Stimulated activated CD4-positive, alpha-beta T cell treated with anti-CD3 and anti-CD28 coated beads, Interleukin-12 subunit alpha, Interleukin-12 subunit beta, amount 100 ng/mL, for 24 hours (primary cell): ENCODE measurements around the gene TUBA1C.
"Not testable (repeated sequence)": the region's sequence is repeated elsewhere in the genome, so short reads cannot be mapped to it uniquely, and the experiment has no call there.

ENCODE experiments used
- DNase-seq, 2 experiments: peaks; one replicate each; pipeline ENCODE4 v3.0.0-alpha.2; 2020; ENCODE audit warnings: low read depth in 2 of 2

The TUBA1C gene

DNA sequence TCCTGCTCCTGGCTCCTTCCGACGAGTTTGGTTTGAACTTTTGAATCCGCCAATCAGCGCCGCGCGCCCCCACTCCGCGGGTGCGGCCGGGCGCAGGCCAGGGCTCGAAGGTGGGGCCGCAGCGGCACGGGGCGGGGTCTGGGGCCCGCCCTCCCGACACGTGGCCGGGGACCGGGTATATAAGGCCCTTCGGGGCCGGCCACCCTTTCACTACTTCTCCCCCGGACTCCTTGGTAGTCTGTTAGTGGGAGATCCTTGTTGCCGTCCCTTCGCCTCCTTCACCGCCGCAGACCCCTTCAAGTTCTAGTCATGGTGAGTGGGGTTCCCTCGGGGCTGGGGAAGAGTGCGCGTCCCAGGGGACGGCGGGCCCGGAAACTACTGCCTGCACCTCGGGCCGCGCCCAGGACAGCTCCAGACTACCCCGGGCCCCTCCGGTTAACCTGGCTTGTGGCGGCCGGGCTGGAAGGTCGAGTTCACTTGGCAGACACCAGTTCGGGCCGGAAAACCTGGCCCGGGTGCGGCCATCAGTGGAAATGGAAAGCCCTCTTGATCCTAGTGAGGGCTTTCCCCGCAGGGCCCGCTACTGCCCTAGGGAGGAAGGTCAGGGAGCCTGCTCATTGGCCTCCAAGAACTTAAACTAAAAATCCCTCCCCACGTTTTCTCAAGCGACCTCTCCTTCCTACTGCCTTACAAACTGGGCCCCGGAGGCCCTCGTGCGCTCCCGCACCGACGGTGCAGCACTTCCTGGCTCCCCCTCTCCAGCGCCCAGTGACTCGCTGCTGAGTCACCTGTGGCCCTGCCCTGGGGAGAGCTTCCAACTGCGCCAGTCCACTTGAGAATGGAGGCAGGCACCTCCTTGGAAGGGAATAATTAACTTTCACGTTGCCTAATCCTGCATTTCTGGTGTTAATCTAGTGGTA, at the start of gene TUBA1C:
Gene TUBA1C (plus strand): TSS at position 210 of the 920 bp plus-strand sequence. CDS start 100 bp downstream, at position 310.
- peak; percentile 79 to 92 for DNase-seq

DNA sequence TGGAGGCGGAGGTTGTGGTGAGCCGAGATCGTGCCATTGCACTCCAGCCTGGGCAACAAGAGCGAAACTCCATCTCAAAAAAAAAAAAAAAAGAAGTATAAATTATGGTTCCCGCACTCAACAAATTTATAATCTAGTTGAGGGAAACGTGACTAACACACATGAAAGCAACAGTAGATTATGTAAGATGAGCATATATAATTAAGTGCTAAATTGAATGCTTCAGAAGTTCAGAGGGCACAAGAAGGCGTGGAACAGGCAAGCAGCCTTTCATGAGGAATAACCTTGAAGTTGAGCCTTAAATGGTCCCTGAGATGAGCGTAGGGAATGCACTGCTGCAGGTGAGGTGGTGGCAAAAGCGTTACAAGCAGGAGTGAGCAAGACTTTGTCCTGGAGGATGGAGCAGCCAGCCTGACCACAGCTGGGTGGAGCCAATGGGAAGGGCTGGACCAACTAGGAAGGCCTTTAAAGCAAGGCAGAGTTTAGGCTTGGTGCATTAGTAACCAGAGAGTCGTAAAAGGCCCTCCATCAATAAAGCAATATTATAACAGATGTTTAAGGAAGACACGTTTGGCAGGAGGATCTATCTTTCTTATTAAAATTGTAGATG, 45.4 kb upstream of the TUBA1C start:
- DNase-seq: no peak

DNA sequence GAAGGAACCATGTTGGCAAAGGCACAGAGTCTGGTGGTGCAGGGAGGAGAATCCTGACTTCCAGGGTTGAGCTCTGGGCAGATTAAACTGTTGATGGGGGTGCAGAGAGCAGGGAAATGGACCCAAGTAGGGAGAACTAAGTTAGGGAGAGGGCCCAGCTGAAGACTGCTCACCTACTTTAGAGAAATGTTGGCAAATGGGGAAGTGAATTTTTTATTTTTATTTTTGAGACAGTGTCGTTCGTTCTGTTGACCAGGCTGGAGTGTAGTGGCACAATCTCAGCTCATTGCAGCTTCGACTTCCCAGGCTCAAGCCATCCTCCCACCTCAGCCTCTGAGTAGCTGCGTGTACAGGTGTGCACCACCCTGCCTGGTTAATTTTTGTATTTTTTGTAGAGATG, 43.9 kb upstream of the TUBA1C start:
- no peak for DNase-seq

DNA sequence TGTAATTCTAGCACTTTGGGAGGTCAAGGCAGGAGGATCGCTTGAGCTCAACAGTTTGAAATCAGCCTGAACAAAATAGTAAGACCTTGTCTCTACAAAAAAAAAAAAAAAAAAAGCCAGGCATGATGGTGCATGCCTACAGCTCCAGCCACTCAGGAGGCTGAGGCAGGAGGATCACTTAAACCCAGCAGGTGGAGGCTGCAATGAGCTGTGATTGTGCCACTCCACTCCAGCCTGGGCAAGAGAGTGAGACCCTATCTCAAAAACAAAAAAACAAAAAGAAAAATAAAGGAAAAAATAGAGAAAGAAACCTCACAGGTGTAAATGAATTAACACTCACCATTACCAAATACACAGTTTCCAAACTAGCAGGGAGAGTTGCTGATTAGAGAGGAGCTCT, 41.8 kb upstream of the TUBA1C start:
- no peak for DNase-seq

DNA sequence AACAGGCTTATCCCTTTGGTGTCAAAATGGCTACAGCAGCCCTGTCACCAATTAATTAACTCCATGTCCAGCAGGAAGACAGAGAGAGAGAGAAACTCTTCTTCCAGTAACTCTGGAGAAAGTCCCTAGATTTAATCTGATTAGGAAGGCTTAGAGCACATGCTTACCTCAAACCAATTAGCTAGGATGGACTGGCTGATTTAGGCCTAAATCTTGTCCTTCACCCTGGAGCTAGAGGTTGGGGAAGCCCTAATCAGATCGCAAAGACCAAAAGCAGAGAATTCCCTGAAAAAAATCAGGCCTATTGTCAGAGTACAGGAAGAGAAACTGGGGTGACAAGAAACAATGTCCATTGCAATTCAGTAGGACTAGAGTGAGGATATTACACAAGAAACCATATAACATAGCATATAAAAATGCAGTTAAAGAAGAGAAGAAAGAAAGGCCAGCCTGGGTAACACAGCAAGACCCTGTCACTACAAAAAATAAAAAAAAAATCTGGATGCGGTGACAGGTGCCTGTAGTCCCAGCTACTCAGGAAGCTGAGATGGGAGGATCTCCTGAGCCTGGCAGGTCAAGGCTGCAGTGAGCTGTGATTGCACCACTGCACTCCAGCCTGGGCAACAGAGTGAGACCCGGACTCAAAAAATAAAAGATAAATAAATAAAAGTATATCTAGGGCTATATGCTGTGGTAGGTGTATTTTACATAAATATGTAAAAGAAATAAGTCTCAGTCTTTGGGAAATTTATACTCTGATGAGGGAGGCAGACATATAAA, 41.1 kb upstream of the TUBA1C start:
- no peak for DNase-seq

GRCh38 chr12:49225576-49226166, 39.2 kb upstream of the TUBA1C start:
- no peak for DNase-seq

- no peak for DNase-seq
These were observed 37.2 kb upstream of the TUBA1C start for GRCh38 chr12:49227713-49228112.

DNA sequence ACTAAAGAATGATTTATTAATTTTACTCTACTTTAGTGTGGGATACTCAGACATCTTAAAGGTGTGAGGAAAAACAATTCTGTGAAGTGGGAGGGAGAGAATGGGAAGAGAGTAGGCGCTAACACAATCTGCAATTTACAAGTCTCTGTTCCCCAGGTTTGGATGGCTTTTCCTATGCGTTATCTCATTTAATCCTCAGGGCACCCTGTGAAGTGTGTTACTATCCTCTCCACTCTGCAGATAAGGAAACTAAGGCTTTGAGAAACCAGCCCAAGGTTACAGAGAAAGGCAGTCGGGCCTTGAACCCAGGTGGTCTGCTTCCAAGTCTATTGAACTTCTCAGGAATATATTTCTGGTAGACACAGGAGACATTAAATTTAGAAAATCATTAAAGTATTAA, 36.2 kb upstream of the TUBA1C start:
- DNase-seq: no peak

DNA sequence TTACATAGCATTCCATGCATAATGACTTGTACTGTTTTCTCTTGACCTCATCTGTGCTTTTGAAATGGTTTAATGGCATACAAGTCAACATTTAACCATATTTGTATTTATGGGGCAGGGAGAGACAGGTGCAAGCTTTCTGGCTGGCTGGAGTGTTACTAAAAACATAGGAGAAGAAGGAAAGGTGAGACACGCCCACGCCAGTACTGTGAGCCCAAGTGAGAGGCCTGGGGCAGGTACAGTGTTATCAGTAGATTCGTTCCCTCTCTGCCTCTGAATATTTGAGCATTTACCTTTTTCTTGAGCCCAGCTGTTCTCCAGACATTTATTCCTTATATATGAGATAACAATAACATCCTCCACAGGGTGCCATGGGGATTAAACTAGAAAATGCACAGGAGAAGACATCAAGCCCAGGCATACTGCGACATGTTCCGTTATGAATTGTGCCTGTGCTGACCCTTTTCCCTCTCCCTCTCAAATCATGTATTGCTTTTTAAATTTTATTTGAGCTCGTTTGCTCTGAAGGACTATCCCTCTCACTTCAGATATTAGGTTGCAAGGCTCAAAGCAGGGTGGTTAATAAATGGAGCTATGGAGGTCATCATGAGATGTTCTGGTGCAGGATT, 34.6 kb upstream of the TUBA1C start:
- DNase-seq: no peak

- no peak for DNase-seq
These were observed 34.1 kb upstream of the TUBA1C start for GRCh38 chr12:49230805-49231194.

DNA sequence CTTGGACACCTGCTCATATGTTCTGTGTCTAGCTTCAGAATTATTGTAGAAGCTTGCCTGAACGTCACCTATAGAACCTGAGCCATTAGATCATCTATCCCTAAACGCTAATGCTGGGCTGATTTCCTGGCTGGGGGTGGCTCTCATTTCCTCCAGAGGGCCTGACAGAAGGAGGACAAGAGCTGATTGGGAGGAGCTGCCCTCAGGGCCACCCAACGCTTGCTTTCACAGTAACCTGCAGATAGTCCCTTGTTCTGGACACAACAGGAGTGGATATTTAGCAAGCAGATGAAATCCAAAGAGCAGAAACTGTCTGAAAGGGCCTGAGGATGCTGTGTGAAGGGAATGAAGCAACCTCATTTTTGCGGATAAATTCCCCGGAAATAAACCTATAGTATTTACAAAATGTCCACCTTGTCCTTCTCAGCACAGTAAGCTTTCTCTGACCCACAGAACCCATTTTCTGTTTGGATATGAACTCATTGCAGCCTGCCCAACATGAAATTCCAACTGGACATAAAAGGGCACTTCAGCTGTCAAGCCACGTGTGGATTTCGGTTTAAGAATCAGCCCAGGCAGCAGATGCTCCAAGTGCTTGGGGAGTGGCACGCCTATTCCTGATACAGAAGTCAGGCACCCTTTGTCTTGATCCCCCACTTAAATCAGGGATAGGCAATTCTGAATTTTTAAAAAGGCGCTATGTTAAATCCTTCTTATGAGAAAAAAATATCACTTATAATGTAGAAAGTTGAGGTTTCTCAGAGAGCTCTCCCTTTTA, 32.8 kb upstream of the TUBA1C start:
- no peak for DNase-seq

DNA sequence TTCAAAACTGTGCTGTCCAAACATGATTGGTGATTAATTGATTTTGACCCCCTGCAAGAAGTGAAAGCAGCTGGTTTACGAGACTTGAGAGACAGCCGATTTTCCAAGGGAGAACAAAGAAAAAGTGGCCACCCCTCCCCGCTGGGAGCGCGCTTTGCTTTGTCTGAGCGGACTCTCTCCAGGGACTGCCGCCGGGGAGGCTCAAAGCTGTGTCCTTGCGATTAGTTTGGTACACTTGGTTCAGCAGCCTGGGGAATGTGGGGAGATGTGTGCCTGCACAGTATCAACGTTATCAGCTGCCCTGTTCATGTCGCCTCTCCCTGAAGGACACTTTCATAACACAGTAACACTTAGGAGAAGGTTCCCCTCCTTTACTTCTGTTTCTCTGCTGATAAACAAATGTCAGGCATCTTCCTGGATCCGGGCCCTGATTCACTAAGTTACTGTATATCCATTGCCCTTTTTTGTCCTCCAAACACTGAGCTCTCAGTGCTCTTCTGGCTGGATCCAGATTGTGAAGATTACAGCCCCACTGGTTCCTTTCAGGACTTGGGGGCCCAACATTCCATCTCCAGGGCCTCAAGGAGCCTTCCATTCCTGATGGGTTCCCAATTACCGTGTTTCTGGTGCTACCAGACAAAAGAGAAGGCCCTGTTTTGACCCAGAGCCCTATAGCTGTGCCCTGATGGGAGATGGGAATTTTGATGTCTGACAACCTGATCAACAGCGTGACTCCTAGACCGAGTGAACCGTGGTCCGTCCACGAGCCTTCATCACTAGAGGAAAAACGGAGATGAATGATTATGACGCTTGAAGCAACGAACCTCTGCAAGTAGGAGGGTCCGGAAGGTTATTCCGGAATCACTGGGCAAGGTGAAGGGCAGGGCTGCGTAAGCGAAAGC, 31.7 kb upstream of the TUBA1C start:
- no peak for DNase-seq

GRCh38 chr12:49233842-49234526, 30.9 kb upstream of the TUBA1C start:
- DNase-seq: no peak

DNA sequence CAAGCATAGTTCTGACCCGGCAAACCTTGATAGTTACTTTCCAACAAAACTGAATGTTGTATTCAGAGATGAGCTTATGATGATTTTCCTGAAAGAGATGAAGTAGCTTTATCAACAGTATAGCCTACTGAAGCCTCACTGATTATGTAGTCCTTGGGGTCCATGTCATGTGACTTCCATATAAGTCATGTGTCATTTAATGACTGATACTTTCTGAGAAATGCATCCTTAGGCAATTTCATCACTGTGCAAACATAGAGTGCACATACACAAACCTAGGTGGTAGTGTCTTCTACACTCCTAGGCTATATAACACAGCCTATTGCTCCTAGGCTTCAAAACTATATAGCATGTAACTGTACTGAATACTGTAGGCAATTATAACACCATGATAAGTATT, 28.5 kb upstream of the TUBA1C start:
- no peak for DNase-seq

GRCh38 chr12:49243631-49244030, 21.3 kb upstream of the TUBA1C start:
- DNase-seq: no peak

- no peak for DNase-seq
These were observed 20.7 kb upstream of the TUBA1C start for GRCh38 chr12:49244176-49244575.

- no peak for DNase-seq
These were observed 13.5 kb upstream of the TUBA1C start for GRCh38 chr12:49251357-49251756.

- DNase-seq: no peak
These were observed 11.8 kb upstream of the TUBA1C start for GRCh38 chr12:49253033-49253623.

- not testable (repeated sequence) for DNase-seq
These were observed 9.4 kb upstream of the TUBA1C start for GRCh38 chr12:49255456-49255855.
